Rectal smooth muscle tissue (tissue), 1 donor: ENCODE measurements around the gene KMT2E.
"Not testable (repeated sequence)": the region's sequence is repeated elsewhere in the genome, so short reads cannot be mapped to it uniquely, and the experiment has no call there.

ENCODE experiments used
- H3K27ac ChIP-seq: one replicate; pipeline ENCODE4 v1.7.0; 2013; ENCODE audit warnings: low read depth, low read length, inconsistent platforms
- H3K27me3 ChIP-seq: one replicate; pipeline ENCODE4 v1.7.0; 2013; ENCODE audit warnings: low read length; ENCODE audit not compliant: control insufficient read depth, insufficient read depth
- H3K36me3 ChIP-seq: one replicate; pipeline ENCODE4 v1.7.0; 2013; ENCODE audit warnings: low read length; ENCODE audit not compliant: control insufficient read depth, insufficient read depth
- H3K4me1 ChIP-seq: one replicate; pipeline ENCODE4 v1.7.0; 2013; ENCODE audit warnings: low read length; ENCODE audit not compliant: control insufficient read depth, insufficient read depth
- H3K4me3 ChIP-seq: one replicate; pipeline ENCODE4 v1.7.0; 2013; ENCODE audit warnings: low read length
- H3K9ac ChIP-seq: one replicate; pipeline ENCODE4 v1.7.0; 2013; ENCODE audit warnings: low read length

Gene KMT2E

DNA sequence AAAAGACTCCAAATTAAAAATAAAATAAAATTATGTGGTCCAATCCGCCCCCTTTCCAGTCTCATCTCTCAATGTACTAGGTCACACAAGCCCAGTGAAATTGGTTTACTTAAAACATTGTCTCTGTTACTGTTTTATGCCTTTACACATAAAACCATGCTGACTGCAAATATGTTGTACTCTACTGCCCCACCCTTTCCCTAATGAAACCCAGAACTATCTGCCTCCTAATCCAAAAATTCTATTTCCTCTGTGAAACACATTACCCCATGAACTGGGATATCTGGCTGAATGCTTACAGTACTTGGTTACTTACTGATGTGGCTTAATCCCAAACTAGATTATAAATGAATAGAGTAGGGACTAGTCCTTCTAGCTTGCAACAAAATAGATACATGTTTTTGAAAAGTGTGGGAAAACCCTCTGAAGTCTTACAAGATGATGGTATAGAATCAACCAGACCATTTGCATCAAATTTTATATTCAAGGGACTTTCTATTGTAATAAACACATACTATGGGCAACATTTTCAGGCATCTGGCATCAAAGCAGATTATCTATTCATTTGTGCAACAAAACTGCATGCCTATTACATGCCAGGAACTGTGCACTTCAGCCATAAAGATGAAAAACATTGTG, 10.0 kb upstream of the KMT2E start:
- Histone ChIP-seq H3K4me1 (peaks cover 14% of the 10 kb centered on the region), H3K9ac (no peak overlapping the region), H3K4me3 (no peak overlapping the region), H3K36me3 (no peaks in the 10 kb centered on the region), H3K27me3 (no peaks in the 10 kb centered on the region), H3K27ac (no peak overlapping the region)

DNA sequence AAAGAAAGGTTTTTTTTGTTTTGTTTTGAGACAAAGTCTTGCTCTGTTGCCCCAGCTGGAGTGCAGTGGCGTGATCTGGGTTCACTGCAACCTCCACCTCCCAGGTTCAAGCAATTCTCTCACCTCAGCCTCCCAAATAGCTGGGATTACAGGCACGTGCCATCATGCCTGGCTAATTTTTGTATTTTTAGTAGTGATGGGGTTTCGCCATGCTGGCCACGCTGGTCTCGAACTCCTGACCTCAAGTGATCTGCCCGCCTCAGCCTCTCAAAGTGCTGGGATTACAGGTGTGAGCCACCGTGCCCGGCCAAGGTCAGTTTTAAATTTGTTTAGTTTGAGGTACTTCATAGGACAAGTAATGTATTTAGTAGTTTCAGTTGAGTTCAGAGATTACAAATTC, 9.0 kb upstream of the KMT2E start:
- H3K27me3 ChIP-seq, H3K27ac ChIP-seq, H3K36me3 ChIP-seq, H3K4me3 ChIP-seq, H3K9ac ChIP-seq: not testable (repeated sequence)
- peaks cover 14% of the 10 kb centered on the region for H3K4me1 ChIP-seq

DNA sequence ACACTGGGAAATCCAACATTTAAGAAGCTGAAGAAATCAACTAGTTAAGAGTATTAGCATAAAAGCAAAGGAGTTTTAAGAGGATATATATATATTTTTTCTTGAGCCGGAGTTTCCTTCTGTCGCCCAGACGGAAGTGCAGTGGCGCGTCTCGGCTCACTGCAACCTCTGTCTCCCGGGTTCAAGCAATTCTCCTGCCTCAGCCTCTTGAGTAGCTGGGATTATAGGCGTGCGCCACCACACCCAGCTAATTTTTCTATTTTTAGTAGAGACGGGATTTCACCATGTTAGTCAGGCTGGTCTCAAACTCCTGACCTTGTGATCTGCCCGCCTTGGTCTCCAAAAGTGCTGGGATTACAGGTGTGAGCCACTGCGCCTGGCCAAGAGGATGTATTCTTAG, 8.5 kb upstream of the KMT2E start:
- H3K4me1 ChIP-seq: peaks cover 14% of the 10 kb centered on the region
- not testable (repeated sequence) for H3K27ac ChIP-seq

DNA sequence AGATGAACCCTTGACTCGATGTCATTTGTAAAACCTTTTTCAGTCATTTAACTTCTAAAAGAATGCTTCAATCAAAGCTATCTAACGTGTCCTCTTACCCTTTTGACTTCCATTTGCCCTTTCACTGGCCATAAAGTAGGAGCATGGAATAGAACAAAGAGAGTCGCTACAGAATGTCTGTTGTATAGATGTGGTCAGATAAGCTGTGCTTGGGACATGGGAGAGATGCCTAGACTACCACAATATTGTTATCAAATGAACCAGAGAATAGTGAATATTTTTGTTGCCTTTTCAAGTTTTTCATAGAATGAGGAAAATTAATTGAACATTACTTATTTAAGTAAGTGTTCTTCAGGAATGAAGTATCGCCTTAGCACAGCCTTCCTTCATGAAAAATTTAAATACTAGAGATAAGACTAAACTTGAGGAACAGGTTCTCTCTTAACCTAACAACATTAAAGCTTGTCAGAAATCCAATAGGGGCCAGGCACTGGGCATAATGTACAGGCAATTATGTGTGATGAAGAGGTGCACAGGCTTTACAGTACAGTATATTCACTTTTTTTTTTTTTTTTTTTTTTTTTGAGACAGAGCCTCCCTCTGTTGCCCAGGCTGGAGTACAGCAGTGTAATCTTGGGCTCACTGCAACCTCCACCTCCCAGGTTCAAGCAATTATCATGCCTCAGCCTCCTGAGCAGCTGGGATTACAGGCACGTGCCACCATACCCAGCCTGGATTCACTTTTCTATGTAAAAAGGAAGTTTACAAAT, 7.5 kb upstream of the KMT2E start:
- H3K4me3 ChIP-seq: no peak overlapping the region
- peaks cover 14% of the 10 kb centered on the region for H3K4me1 ChIP-seq
- H3K9ac ChIP-seq: no peak overlapping the region
- H3K27ac ChIP-seq: no peak overlapping the region
- no peaks in the 10 kb centered on the region for H3K27me3 ChIP-seq
- H3K36me3 ChIP-seq: no peaks in the 10 kb centered on the region

More for the DNA sequence above, 8.5 kb upstream of the KMT2E start:
- H3K9ac ChIP-seq, H3K27me3 ChIP-seq, H3K36me3 ChIP-seq, H3K4me3 ChIP-seq: not testable (repeated sequence)

DNA sequence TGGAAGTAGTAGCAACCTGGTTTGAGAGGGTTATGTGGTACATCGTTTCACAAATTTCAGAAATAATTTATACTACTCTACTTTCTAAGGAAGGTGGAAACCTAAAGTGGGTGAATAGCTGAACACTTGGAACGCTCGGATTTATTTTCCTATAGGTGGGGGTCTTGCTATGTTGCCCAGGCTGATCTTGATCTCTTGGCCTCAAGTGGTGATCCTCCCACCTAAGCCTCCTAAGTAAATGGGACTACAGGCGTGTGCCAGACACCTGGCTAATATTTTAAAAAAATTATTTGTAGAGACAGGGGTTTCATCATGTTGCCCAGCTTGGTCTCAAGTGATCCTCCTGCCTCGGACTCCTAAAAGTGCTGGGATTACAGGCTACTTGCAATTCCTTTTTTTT, 6.7 kb upstream of the KMT2E start:
- Histone ChIP-seq H3K9ac (no peak overlapping the region), H3K27me3 (no peaks in the 10 kb centered on the region), H3K36me3 (peaks cover under 1% of the 10 kb centered on the region), H3K4me3 (no peak overlapping the region), H3K4me1 (peaks cover 14% of the 10 kb centered on the region), H3K27ac (no peak overlapping the region)

DNA sequence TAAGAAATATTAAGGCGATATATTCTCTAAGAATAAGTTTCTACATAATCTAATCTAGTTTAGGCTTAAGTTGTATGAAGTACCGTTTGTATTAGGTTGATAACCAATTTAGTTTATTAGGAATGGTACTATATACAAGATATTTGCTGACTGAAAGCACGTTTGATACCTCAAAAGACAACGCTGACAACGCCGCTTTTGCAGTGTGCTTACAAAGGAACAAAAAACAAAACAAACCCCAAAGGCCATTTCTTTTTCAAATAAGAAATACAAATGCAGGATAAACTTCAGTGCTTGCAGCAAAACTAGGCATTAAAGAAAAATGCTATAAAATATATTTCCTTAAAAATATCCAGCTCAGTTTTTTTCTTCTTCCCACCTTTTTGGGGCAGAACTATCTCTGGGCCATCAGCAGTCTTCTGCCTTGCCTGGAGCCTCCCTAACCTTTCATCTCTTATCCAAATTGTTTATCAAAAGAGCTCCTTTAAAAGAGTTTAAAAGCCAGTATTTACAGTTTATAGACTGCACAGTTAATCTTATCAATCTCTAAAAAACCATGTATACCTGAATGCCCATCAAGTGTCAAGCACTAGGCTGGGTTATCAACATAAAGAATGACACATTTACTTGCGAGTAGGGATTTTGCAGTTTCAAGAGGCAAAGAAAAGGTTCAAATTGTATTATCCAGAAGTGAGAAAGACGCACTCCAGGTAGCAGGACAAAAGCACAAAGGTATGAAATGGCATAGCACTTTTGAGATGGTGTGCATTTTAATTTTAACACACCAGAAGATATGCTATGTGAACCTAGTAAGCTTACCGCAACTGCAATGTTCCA, 4.1 kb upstream of the KMT2E start:
- H3K4me3 ChIP-seq: peak overlapping the region; percentile 94
- peak overlapping the region; percentile 56 for H3K9ac ChIP-seq
- peaks cover 8% of the 10 kb centered on the region for H3K36me3 ChIP-seq
- H3K27me3 ChIP-seq: no peaks in the 10 kb centered on the region
- H3K4me1 ChIP-seq: peaks cover 4% of the 10 kb centered on the region
- H3K27ac ChIP-seq: peak overlapping the region; percentile 96

DNA sequence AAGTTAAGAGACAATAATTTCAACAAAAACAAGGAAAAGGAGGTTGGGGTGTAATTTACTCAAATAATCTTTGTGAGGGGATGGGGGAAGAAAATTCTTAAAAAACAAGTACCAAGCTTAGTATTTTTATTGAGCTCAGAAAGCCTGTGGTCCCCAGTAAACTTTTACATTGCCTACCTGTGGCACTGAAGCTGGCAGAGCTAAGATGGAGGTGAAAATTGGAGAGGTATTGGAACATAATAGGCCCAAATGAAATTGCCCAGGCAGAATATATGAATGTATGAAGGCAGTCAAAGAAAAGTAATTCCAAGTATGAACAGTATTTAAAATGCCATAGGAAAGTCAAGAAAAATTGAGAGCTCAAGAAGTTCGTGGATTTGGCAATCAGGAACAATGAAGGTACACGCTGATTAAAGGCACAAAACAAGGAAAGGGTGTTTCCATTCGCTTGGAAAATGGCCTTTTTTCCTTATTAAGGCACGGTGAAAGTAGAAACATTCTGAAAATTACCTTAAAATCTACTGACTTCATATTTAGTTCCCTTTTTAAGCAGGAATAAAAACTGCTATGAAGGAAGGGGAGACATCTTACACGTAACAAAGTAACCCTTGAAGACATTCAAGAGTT, 3.4 kb upstream of the KMT2E start:
- H3K36me3 ChIP-seq: peaks cover 8% of the 10 kb centered on the region
- H3K9ac ChIP-seq: peak overlapping the region; percentile 100
- peak overlapping the region; percentile 94 for H3K4me3 ChIP-seq
- H3K27me3 ChIP-seq: no peaks in the 10 kb centered on the region
- peak overlapping the region; percentile 96 for H3K27ac ChIP-seq
- H3K4me1 ChIP-seq: peaks cover 4% of the 10 kb centered on the region

DNA sequence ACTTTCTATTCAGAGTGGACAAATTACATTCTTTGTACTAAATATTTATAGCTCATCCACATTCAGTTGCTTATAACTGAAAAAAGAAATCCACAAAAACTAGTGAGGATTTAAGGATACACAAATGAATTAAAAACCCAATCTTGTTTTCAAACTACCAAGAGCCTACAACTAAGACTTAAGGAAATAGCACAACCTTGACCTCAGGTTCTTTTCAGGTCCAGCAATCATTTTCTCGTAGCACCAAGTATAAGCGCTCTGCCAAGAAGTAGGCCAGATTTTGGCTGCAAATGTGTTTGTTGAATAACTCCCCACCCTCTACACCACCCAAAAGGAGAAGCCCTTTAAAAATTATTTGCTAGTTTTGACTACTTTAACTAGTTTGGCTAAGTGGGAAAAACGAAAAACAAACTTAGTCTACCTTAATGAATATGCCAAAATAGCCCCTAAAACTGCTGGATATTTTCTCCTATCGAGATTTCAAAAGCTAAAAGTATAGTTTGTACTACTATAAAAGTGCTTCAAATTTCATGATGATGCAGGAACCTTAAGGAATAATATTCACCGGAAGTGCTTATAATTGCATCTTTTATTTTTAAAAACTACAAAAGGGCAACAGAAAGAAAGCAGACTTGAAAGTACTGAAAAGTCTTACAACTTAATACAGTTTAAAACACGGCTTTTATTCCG, 2.7 kb upstream of the KMT2E start:
- Histone ChIP-seq H3K27me3 (no peaks in the 10 kb centered on the region), H3K4me3 (peak overlapping the region; percentile 94), H3K9ac (peak overlapping the region; percentile 100), H3K27ac (peak overlapping the region; percentile 96), H3K36me3 (peaks cover 8% of the 10 kb centered on the region), H3K4me1 (peaks cover 7% of the 10 kb centered on the region)

DNA sequence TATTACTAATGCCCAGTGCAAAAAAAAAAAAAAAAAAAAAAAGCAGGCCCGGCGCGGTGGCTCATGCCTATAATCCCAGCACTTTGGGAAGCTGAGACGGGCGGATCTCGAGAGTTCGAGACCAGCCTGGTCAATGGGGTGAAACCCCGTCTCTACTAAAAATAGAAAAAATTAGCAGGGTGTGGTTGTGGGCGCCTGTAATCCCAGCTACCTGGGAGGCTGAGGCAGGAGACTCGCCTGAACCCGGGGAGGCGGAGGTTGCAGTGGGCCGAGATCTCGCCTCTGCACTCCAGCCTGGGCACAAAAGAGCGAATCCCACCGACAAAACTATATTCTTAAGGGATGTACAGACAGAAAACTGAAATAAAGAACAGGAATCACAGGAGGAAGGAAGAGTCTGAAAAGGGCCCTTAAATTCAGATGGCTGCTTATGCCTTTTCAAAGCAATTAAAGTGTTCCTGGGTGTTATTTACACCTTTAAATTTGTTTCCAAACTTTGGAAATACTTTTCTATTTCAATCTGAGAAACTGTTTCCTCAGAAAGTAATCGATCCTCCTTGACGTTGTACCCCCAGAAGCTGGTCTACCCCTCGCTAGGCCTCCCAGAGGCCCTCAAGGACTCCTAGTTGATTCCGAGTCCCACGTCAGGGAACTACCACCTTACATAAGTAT, 2.0 kb upstream of the KMT2E start:
- Histone ChIP-seq H3K27ac (peak overlapping the region; percentile 96), H3K27me3 (no peaks in the 10 kb centered on the region), H3K4me3 (peak overlapping the region; percentile 94), H3K4me1 (peaks cover 11% of the 10 kb centered on the region), H3K9ac (peak overlapping the region; percentile 100), H3K36me3 (peaks cover 8% of the 10 kb centered on the region)

DNA sequence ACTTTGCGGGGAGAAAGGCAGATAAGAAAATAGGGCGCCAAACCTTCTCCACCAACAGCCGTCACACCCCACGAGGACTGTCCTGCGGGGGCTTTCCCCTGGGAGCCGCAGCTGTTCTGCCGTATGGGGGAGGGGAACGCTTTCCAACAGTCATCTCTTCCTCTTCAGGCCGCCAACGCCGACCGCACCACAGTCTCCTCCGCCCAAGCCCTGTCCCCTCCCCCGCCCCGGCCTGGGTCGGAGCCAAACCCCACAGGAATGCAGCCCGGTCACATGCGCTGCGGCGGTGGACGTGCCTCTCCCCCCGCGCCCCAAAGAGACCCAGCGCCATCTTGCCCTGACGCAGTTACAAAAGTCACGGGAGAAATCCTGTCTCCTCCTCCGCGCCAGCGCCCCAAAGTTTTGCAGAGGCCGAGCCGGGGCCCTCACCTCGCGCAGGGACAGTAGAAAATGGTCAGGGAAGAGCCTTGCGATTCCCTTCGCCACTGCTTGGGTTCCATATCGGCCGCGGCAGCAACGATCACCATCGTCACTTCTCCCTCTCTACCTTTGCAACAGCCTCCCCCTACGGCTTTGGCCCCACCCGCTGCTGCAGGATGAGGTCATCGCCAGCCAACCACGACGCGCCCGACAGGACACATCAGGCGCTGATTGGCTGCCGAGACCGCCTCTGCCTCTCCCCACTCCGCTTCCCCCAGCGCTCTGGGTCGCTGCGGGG, 1.3 kb upstream of the KMT2E start:
- Histone ChIP-seq H3K27me3 (no peaks in the 10 kb centered on the region), H3K27ac (peak overlapping the region; percentile 96), H3K36me3 (peaks cover 8% of the 10 kb centered on the region), H3K4me1 (peaks cover 16% of the 10 kb centered on the region), H3K9ac (peak overlapping the region; percentile 100), H3K4me3 (peak overlapping the region; percentile 94)

DNA sequence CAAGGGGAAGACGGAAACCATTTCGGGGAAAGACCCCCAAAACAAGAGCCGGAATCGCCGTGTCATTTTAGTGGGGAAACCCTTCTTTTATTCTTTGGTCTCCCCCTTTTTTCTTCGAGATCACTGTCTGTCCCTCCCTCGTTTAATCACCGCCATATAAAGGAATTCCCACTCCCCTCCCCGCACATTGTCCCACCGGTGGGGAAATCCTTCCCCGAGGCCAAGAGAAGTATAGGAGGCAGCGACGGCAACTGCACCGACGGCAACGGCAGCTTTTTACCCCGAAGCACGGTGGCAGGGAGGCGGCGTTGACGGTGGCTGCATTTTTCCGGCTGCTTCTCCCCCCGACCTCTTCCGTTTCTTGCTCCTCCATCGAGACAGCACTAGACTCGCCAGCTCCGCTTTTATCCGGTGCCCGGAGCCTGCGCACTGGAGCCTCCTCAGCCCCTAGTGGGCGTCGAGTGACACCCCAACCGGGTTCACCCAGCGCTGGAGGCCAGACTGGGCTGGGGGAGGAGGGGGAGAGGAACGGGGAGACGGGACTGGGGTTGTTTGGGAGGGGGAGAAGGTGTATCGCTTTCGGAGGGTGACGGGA, 687 bp upstream of the KMT2E start:
- peaks cover 18% of the 10 kb centered on the region for H3K4me1 ChIP-seq

More for the DNA sequence above, 687 bp upstream of the KMT2E start:
- H3K4me3 ChIP-seq: peak overlapping the region; percentile 94
- no peaks in the 10 kb centered on the region for H3K27me3 ChIP-seq
- peak overlapping the region; percentile 100 for H3K9ac ChIP-seq
- H3K36me3 ChIP-seq: peaks cover 8% of the 10 kb centered on the region
- H3K27ac ChIP-seq: peak overlapping the region; percentile 96
